Measurements from ENCODE around the gene UXS1.

GRCh38 chr2:106065268-106065982, 128.7 kb downstream of the UXS1 start:
- TF ChIP-seq EZH2 (IDR thresholded peaks at IDR 0.05; ENCODE audit: insufficient read depth, poor library complexity, severe bottlenecking) (no peak), EZH2phosphoT487 (IDR thresholded peaks at IDR 0.05; ENCODE audit: insufficient read depth, low read depth) (no peak)

Measured in GM23248 (cell line).